MG63 (cell line): ENCODE measurements around the gene CACNA1C. TPM values are rescaled to one million over a fixed set of nuclear protein-coding genes. Genes with fewer than 3 reads are reported as not detected.

Experiments
- DNase-seq: peaks from one replicate; pipeline ENCODE4 v3.0.0-alpha.2; 2020
- H3K27me3 ChIP-seq: fragments of 250-450 bp; sonication (Bioruptor Pico); 2 replicates; pipeline ENCODE4 v1.5.1; 2020; ENCODE audit warnings: mild to moderate bottlenecking, moderate library complexity
- H3K36me3 ChIP-seq: fragments of 250-450 bp; sonication (Bioruptor Pico); 2 replicates; pipeline ENCODE4 v1.5.1; 2020; ENCODE audit warnings: mild to moderate bottlenecking, moderate library complexity
- H3K4me3 ChIP-seq: fragments of 250-450 bp; sonication (Bioruptor Pico); 2 replicates; pipeline ENCODE4 v1.5.1; 2020; ENCODE audit warnings: mild to moderate bottlenecking, moderate library complexity
- H3K9me3 ChIP-seq: fragments of 250-450 bp; sonication (Bioruptor Pico); 2 replicates; pipeline ENCODE4 v1.5.1; 2020; ENCODE audit warnings: mild to moderate bottlenecking, moderate library complexity
- total RNA-seq: library from RNA; depleted of rRNA; stranded (reverse); fragments of >200 nt; shearing (Covaris generic); gene quantifications from 2 replicates; pipeline ENCODE4 v1.2.3, GENCODE V29; 2014; ENCODE audit warnings: low replicate concordance

CACNA1C gene
- total RNA-seq, 1 experiment from 2014 or later, result 1.4 TPM

- Histone ChIP-seq H3K4me3 (no peak overlapping the region), H3K27me3 (no peaks in the 10 kb centered on the region), H3K36me3 (no peaks in the 10 kb centered on the region), H3K9me3 (no peaks in the 10 kb centered on the region)
- no peak for DNase-seq
These were observed 517.8 kb downstream of the CACNA1C start for GRCh38 chr12:2570562-2570961.

GRCh38 chr12:2574355-2574935 lies 521.7 kb downstream of the CACNA1C start:
- Histone ChIP-seq H3K36me3 (no peaks in the 10 kb centered on the region), H3K27me3 (no peaks in the 10 kb centered on the region)

GRCh38 chr12:2575245-2575644 lies 522.5 kb downstream of the CACNA1C start:
- Histone ChIP-seq H3K9me3 (no peaks in the 10 kb centered on the region), H3K27me3 (no peaks in the 10 kb centered on the region), H3K36me3 (no peaks in the 10 kb centered on the region), H3K4me3 (no peak overlapping the region)
- DNase-seq, result no peak

More at GRCh38 chr12:2574355-2574935, 521.7 kb downstream of the CACNA1C start:
- no peak for DNase-seq
- H3K4me3 ChIP-seq, result no peak overlapping the region
- no peaks in the 10 kb centered on the region for H3K9me3 ChIP-seq

GRCh38 chr12:2578211-2578610 lies 525.4 kb downstream of the CACNA1C start:
- Histone ChIP-seq H3K4me3 (no peak overlapping the region), H3K9me3 (no peaks in the 10 kb centered on the region), H3K36me3 (no peaks in the 10 kb centered on the region), H3K27me3 (no peaks in the 10 kb centered on the region)
- no peak for DNase-seq

GRCh38 chr12:2578772-2579171 lies 526.0 kb downstream of the CACNA1C start:
- no peaks in the 10 kb centered on the region for H3K36me3 ChIP-seq
- no peaks in the 10 kb centered on the region for H3K9me3 ChIP-seq
- no peak overlapping the region for H3K4me3 ChIP-seq
- no peak for DNase-seq
- H3K27me3 ChIP-seq, result no peaks in the 10 kb centered on the region

GRCh38 chr12:2580821-2581220 lies 528.0 kb downstream of the CACNA1C start:
- no peaks in the 10 kb centered on the region for H3K9me3 ChIP-seq
- no peak overlapping the region for H3K4me3 ChIP-seq
- no peaks in the 10 kb centered on the region for H3K36me3 ChIP-seq
- no peak for DNase-seq
- no peaks in the 10 kb centered on the region for H3K27me3 ChIP-seq

- Histone ChIP-seq H3K4me3 (no peak overlapping the region), H3K27me3 (no peaks in the 10 kb centered on the region), H3K36me3 (no peaks in the 10 kb centered on the region), H3K9me3 (no peaks in the 10 kb centered on the region)
- DNase-seq, result no peak
These were observed 528.7 kb downstream of the CACNA1C start for GRCh38 chr12:2581293-2582045.

GRCh38 chr12:2582631-2583030 lies 529.8 kb downstream of the CACNA1C start:
- no peaks in the 10 kb centered on the region for H3K9me3 ChIP-seq
- no peaks in the 10 kb centered on the region for H3K36me3 ChIP-seq
- no peak for DNase-seq
- H3K4me3 ChIP-seq, result no peak overlapping the region
- no peaks in the 10 kb centered on the region for H3K27me3 ChIP-seq

GRCh38 chr12:2583091-2583497 lies 530.3 kb downstream of the CACNA1C start:
- no peaks in the 10 kb centered on the region for H3K9me3 ChIP-seq
- DNase-seq, result peak; percentile 62
- no peak overlapping the region for H3K4me3 ChIP-seq
- no peaks in the 10 kb centered on the region for H3K27me3 ChIP-seq
- H3K36me3 ChIP-seq, result no peaks in the 10 kb centered on the region

- H3K4me3 ChIP-seq, result no peak overlapping the region
- H3K36me3 ChIP-seq, result no peaks in the 10 kb centered on the region
- no peak for DNase-seq
- no peaks in the 10 kb centered on the region for H3K27me3 ChIP-seq
- H3K9me3 ChIP-seq, result no peaks in the 10 kb centered on the region
These were observed 531.0 kb downstream of the CACNA1C start for GRCh38 chr12:2583642-2584401.

GRCh38 chr12:2586156-2587038 lies 533.6 kb downstream of the CACNA1C start:
- no peak for DNase-seq
- H3K4me3 ChIP-seq, result no peak overlapping the region
- H3K36me3 ChIP-seq, result no peaks in the 10 kb centered on the region
- H3K9me3 ChIP-seq, result no peaks in the 10 kb centered on the region
- no peaks in the 10 kb centered on the region for H3K27me3 ChIP-seq

GRCh38 chr12:2588345-2588744 lies 535.6 kb downstream of the CACNA1C start:
- no peaks in the 10 kb centered on the region for H3K36me3 ChIP-seq
- no peaks in the 10 kb centered on the region for H3K27me3 ChIP-seq
- no peaks in the 10 kb centered on the region for H3K9me3 ChIP-seq
- no peak for DNase-seq
- no peak overlapping the region for H3K4me3 ChIP-seq

GRCh38 chr12:2589381-2589780 lies 536.6 kb downstream of the CACNA1C start:
- DNase-seq, result no peak
- Histone ChIP-seq H3K36me3 (no peaks in the 10 kb centered on the region), H3K27me3 (no peaks in the 10 kb centered on the region), H3K9me3 (peaks cover 7% of the 10 kb centered on the region), H3K4me3 (no peak overlapping the region)

- H3K9me3 ChIP-seq, result peaks cover 9% of the 10 kb centered on the region
- H3K36me3 ChIP-seq, result no peaks in the 10 kb centered on the region
- no peak for DNase-seq
- H3K4me3 ChIP-seq, result no peak overlapping the region
- H3K27me3 ChIP-seq, result no peaks in the 10 kb centered on the region
These were observed 540.3 kb downstream of the CACNA1C start for GRCh38 chr12:2593045-2593444.

- DNase-seq, result no peak
- Histone ChIP-seq H3K36me3 (no peaks in the 10 kb centered on the region), H3K27me3 (no peaks in the 10 kb centered on the region), H3K4me3 (no peak overlapping the region), H3K9me3 (peaks cover 9% of the 10 kb centered on the region)
These were observed 543.7 kb downstream of the CACNA1C start for GRCh38 chr12:2596441-2596840.

GRCh38 chr12:2605301-2605700 lies 552.5 kb downstream of the CACNA1C start:
- DNase-seq, result no peak
- Histone ChIP-seq H3K9me3 (no peaks in the 10 kb centered on the region), H3K4me3 (no peak overlapping the region), H3K36me3 (no peaks in the 10 kb centered on the region), H3K27me3 (no peaks in the 10 kb centered on the region)
